ENCODE data around the gene ABCG5. TPM values are rescaled to one million over a fixed set of nuclear protein-coding genes. Genes with fewer than 3 reads are reported as not detected.

The ABCG5 gene
- total RNA-seq, 1 experiment from 2014 or later: not detected

DNA sequence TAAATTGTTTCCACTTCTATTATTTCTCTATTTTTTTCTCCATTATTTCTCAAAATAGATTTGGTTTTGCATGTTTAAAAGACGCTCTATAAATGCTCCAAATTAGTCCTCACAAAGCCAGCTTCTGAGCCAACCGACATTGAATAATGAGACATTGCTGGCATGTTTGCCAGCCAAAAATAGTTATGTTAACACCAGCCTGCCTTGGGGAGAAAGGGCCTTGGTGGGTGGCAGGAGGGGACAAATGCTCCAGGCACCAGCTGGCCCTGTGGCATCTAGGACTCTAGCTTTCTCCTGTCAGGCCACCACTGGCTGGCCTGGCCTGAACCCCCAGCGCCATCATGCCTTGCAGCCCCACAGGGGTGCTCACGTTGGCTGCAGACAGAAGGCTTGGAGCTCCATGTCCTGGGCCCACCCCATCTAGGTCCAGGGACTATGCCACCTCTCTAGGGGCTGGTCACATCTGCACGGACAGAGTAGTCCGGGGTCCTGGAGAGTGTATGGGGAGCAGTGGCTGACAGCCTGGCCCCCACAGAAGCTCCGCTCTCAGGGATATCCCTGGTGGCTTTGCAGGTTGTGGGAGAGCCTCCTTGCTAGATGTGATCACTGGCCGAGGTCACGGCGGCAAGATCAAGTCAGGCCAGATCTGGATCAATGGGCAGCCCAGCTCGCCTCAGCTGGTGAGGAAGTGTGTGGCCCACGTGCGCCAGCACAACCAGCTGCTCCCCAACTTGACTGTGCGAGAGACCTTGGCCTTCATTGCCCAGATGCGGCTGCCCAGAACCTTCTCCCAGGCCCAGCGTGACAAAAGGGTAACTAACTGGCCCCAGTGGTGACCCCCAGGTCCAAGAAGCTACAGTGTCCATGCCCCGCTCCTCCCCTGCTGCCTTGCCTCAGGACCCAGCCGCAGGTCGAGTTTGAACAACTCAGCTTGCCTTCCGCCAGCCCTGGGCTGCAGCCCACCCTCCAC is 12.7 kb upstream of the ABCG5 start:
- no peaks in the 10 kb centered on the region for H3K4me1 Mint-ChIP-seq
- no peaks in the 10 kb centered on the region for H3K36me3 Mint-ChIP-seq
- H3K27me3 Mint-ChIP-seq (ENCODE audit: low read depth): peaks cover 11% of the 10 kb centered on the region
- ChIA-PET POLR2A (no interaction called here), CTCF (interaction anchor here (1.2 to 1.9 kb wide), 2 partner anchors 27 to 274 kb away, joined by 3 to 9 read pairs; no protein-coding TSS in a partner anchor)
- TF ChIP-seq, protein P1, sequence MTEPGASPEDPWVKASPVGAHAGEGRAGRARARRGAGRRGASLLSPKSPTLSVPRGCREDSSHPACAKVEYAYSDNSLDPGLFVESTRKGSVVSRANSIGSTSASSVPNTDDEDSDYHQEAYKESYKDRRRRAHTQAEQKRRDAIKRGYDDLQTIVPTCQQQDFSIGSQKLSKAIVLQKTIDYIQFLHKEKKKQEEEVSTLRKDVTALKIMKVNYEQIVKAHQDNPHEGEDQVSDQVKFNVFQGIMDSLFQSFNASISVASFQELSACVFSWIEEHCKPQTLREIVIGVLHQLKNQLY (CRISPR knock-in tag; IDR thresholded peaks at IDR 0.05): no peak
- TF ChIP-seq MAX (CRISPR knock-in tag; IDR thresholded peaks at IDR 0.05) (no peak), MYBL2 (CRISPR knock-in tag; IDR thresholded peaks at IDR 0.05) (no peak), NR3C1 (CRISPR knock-in tag; conservative IDR thresholded peaks at IDR 0.05; ENCODE audit: low read depth) (no peak), FOXP1 (CRISPR knock-in tag; IDR thresholded peaks at IDR 0.05; ENCODE audit: borderline replicate concordance) (no peak)
- TF ChIP-seq, protein P2, sequence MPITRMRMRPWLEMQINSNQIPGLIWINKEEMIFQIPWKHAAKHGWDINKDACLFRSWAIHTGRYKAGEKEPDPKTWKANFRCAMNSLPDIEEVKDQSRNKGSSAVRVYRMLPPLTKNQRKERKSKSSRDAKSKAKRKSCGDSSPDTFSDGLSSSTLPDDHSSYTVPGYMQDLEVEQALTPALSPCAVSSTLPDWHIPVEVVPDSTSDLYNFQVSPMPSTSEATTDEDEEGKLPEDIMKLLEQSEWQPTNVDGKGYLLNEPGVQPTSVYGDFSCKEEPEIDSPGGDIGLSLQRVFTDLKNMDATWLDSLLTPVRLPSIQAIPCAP (CRISPR knock-in tag; IDR thresholded peaks at IDR 0.05): no peak
- H3K9me3 Mint-ChIP-seq: no peaks in the 10 kb centered on the region
- no peak for DNase-seq (ENCODE audit: low spot score)
- H3K27ac Mint-ChIP-seq: no peak overlapping the region
- no peak overlapping the region for H3K4me3 Mint-ChIP-seq
- ATAC-seq: no peak

- H3K36me3 Mint-ChIP-seq: no peaks in the 10 kb centered on the region
- TF ChIP-seq MXD4 (CRISPR knock-in tag; IDR thresholded peaks at IDR 0.05; ENCODE audit: borderline replicate concordance): no peak
- TF ChIP-seq EMX1 (CRISPR knock-in tag; IDR thresholded peaks at IDR 0.05): no peak
- TF ChIP-seq, protein P3, sequence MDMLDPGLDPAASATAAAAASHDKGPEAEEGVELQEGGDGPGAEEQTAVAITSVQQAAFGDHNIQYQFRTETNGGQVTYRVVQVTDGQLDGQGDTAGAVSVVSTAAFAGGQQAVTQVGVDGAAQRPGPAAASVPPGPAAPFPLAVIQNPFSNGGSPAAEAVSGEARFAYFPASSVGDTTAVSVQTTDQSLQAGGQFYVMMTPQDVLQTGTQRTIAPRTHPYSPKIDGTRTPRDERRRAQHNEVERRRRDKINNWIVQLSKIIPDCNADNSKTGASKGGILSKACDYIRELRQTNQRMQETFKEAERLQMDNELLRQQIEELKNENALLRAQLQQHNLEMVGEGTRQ (CRISPR knock-in tag; IDR thresholded peaks at IDR 0.05): no peak
- no peak for TF ChIP-seq ATF6 (CRISPR knock-in tag; IDR thresholded peaks at IDR 0.05)
- TF ChIP-seq, protein P4, sequence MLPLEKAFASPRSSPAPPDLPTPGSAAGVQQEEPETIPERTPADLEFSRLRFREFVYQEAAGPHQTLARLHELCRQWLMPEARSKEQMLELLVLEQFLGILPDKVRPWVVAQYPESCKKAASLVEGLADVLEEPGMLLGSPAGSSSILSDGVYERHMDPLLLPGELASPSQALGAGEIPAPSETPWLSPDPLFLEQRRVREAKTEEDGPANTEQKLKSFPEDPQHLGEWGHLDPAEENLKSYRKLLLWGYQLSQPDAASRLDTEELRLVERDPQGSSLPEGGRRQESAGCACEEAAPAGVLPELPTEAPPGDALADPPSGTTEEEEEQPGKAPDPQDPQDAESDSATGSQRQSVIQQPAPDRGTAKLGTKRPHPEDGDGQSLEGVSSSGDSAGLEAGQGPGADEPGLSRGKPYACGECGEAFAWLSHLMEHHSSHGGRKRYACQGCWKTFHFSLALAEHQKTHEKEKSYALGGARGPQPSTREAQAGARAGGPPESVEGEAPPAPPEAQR (CRISPR knock-in tag; IDR thresholded peaks at IDR 0.05): no peak
- TF ChIP-seq ZNF671 (CRISPR knock-in tag; IDR thresholded peaks at IDR 0.05): no peak
- TF ChIP-seq TEAD4 (CRISPR knock-in tag; IDR thresholded peaks at IDR 0.05): no peak
- TF ChIP-seq SP1 (CRISPR knock-in tag; conservative IDR thresholded peaks at IDR 0.05): no peak
- no peak for TF ChIP-seq ZMAT4 (CRISPR knock-in tag; IDR thresholded peaks at IDR 0.05)
- ChIA-PET CTCF (interaction anchor here (1.0 kb wide), 1 partner anchor 27 kb away, joined by 3 read pairs; no protein-coding TSS in a partner anchor), POLR2A (no interaction called here)
- H3K4me1 Mint-ChIP-seq: no peaks in the 10 kb centered on the region
- DNase-seq (ENCODE audit: low spot score) (no peak), ATAC-seq (no peak)
- no peak overlapping the region for H3K4me3 Mint-ChIP-seq
- H3K27me3 Mint-ChIP-seq (ENCODE audit: low read depth): no peaks in the 10 kb centered on the region
- H3K27ac Mint-ChIP-seq: no peak overlapping the region
- no peaks in the 10 kb centered on the region for H3K9me3 Mint-ChIP-seq
These were observed 9.6 kb upstream of the ABCG5 start for GRCh38 chr2:43848214-43848613.
